Inferior parietal cortex (tissue), 1 donor: ENCODE results near the gene ACOXL.

Experiments
- DNase-seq: peaks from one replicate; pipeline ENCODE4 v3.0.0-alpha.2; 2016; ENCODE audit errors: extremely low spot score

ACOXL gene

GRCh38 chr2:110977403-110977802 is 245.0 kb downstream of the ACOXL start:
- no peak for DNase-seq

GRCh38 chr2:110978148-110978547 is 245.8 kb downstream of the ACOXL start:
- DNase-seq = no peak

GRCh38 chr2:110978756-110979470 is 246.5 kb downstream of the ACOXL start:
- no peak for DNase-seq

GRCh38 chr2:110979471-110980338 is 247.3 kb downstream of the ACOXL start:
- no peak for DNase-seq

GRCh38 chr2:110980339-110981062 is 248.1 kb downstream of the ACOXL start:
- no peak for DNase-seq

- no peak for DNase-seq
These were observed 250.8 kb downstream of the ACOXL start for GRCh38 chr2:110983133-110983532.

GRCh38 chr2:110984694-110985490 is 252.5 kb downstream of the ACOXL start:
- DNase-seq = no peak

- DNase-seq = no peak
These were observed 258.1 kb downstream of the ACOXL start for GRCh38 chr2:110990440-110990839.

- no peak for DNase-seq
These were observed 259.5 kb downstream of the ACOXL start for GRCh38 chr2:110991911-110992310.

- no peak for DNase-seq
These were observed 260.5 kb downstream of the ACOXL start for GRCh38 chr2:110992886-110993285.

- DNase-seq = no peak
These were observed 261.3 kb downstream of the ACOXL start for GRCh38 chr2:110993557-110994231.

GRCh38 chr2:110994250-110994961 is 262.0 kb downstream of the ACOXL start:
- no peak for DNase-seq

GRCh38 chr2:110995911-110996310 is 263.5 kb downstream of the ACOXL start:
- no peak for DNase-seq

- no peak for DNase-seq
These were observed 265.1 kb downstream of the ACOXL start for GRCh38 chr2:110997331-110998045.

- no peak for DNase-seq
These were observed 265.9 kb downstream of the ACOXL start for GRCh38 chr2:110998311-110998710.

- no peak for DNase-seq
These were observed 267.3 kb downstream of the ACOXL start for GRCh38 chr2:110999626-111000025.

GRCh38 chr2:111005307-111005706 is 272.9 kb downstream of the ACOXL start:
- DNase-seq = no peak

GRCh38 chr2:111005821-111006220 is 273.4 kb downstream of the ACOXL start:
- DNase-seq = no peak
